CD1c-positive myeloid dendritic cell (primary cell): ENCODE measurements around the gene NAPEPLD.
"Not testable (repeated sequence)": the region's sequence is repeated elsewhere in the genome, so short reads cannot be mapped to it uniquely, and the experiment has no call there.

Experiments
- DNase-seq: peaks from one replicate; pipeline ENCODE4 v3.0.0-alpha.2; 2016; ENCODE audit errors: extremely low spot score

NAPEPLD gene

DNA sequence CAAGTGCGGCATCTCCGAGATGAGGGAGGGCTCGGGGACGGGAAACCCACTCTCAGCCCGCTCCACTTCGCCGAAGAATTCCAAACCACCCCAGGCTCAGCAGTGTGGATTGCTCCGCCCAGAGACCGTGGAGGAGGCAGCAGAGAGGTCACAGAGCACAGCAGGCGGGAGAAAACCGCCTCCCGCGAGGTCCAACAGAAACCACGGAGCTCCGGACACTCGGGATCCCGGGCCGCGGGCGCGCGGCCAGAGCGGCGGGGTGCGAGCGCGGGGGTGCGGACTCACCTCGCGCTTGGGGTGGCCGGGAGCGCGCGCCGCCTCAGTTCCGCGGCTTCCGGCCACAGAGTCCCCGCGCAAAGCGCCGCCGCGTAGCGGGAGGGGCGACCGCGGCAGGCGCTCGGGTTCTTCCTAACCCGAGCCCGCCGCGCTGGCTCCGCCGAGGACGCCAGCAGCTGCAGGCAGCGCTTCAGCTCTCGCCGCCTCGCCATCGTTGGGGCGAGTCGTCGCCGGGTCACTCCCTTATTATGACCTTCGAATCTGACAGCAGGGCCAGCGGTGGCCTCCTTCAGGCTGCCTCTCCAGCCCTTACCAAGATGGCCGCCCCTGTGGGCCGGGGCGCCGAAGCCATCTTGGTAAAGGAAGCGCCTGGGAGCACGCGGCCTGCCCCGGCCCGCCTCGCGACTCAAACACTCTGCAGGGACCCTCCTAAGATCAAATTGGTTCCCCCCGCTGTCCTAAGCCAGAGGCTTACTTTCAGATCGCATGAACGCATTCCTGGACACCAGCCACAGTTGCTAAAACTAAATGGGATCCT is at the start of gene NAPEPLD:
TSS of gene NAPEPLD (minus strand) at position 106 of the 814 bp plus-strand sequence. CDS start 20,323 bp downstream, outside the sequence.
- peak; percentile 87 for DNase-seq

DNA sequence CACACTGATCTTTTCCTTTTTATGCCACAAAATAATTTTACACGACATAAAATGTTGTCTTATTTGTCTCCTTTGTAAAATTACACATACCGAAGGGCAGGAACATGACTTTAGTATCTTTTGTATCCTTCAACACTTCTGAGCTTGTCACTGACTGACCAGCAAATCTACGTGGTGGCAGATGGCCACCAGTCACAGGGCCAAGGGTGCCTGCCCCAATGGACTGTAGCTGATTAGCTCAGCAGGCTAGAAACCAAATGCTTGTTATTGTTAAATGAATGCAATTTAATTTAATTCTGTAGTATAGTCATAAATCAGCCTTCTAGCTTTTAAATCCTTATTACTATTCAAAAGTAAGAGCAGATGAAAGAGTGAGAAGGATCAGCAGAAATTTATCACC is 49.2 kb upstream of the NAPEPLD start:
- not testable (repeated sequence) for DNase-seq

GRCh38 chr7:103195364-103195763 is 46.5 kb upstream of the NAPEPLD start:
- not testable (repeated sequence) for DNase-seq

GRCh38 chr7:103172415-103173146 is 23.7 kb upstream of the NAPEPLD start:
- DNase-seq = not testable (repeated sequence)

DNA sequence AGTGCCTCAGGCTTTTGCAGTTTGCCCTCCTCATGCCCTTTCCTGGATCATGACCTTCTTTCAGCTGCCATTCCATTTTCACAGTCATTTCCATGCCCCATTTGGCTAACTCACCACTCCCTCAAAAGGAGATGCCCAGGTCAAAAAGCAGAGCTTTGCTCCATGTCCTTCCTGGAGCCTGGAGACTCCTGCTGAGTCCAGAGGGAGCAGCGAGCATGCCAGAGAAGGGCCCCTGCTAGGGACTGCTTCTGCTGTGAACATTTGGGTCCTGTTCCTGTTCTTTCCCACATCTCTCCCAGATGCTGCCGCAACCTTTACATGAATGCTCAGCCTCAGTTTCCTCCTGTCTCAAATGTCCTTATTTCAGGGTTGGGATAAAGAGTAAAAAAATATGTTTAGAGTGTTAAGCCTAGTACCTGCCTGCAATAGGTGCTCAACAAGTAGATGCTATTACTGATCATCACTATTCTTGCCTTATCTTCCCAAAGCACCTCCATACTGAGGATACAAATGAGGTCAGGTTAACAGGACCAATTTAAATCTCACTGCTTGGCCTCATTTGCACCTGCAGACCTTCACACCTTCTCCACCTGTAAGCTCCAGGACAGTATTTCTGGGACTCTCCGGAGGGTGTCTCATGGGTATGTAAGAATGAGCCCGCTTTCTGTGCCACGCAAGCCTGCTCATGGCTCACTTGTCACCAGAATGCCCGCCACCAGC is 23.0 kb upstream of the NAPEPLD start:
- not testable (repeated sequence) for DNase-seq

GRCh38 chr7:103166921-103167544 is 18.1 kb upstream of the NAPEPLD start:
- not testable (repeated sequence) for DNase-seq

DNA sequence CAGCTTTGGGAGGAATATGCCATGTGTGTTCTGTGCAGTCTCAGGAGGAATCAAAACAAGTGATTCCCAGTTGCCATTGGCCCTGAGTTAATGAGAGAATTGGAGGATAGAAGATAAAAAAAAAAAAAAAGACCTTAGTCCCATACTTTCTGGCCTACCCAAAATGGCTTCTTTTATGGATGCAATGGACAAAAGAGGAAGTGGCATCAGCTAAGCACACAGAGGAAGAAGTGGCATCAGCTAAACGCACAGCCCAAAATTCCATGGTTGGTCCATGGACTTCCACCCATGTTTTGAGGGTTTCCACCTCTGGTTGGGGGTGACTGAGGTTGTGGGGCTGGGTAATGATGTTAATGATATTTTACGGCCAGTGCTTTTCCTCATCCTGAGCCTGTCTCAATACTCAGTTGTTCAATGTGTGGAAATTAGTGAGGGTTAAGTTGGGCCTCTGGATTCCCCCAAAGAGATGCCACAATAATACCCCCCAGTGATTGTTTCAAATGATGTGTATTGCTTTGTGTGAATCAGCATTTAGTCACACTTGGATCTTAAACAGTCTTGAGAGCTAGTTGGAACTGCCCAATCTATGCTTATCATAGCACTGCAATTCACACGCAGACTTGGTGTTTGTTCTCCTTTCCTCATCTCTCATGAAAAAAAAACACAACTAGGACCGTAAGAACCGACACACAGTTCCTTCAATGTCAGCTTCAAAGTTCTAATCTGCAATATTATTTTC is 14.4 kb upstream of the NAPEPLD start:
- not testable (repeated sequence) for DNase-seq

- DNase-seq = not testable (repeated sequence)
Measured at GRCh38 chr7:103162641-103163040, 13.7 kb upstream of the NAPEPLD start.

DNA sequence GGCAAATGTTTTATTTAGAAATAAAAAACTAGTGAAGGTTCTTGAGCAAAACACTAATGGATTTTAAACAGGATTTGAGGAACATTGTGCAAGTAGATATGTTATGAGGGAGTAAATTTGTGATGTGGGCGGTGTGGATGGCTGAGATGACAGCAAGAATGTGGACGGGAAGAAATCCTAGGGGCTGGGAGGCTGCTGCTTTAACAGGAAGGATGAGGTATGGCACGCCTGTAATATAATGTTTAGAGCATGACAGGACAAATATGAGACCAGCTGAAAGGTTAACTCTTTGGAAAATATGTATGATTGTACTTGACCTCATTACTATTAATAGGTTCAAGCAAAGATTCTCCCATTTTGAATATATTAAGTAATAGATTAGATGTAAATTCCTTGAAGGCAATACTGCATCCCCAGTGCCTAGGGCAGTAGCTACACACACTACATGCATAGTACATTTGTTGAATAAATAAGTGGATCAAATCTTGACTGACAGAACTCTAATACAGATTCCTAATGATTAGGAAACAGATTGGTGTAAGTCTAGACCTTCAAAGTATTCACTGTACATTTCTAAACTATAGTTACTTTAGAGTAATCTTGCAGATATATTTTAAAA is 13.2 kb upstream of the NAPEPLD start:
- DNase-seq = not testable (repeated sequence)

DNA sequence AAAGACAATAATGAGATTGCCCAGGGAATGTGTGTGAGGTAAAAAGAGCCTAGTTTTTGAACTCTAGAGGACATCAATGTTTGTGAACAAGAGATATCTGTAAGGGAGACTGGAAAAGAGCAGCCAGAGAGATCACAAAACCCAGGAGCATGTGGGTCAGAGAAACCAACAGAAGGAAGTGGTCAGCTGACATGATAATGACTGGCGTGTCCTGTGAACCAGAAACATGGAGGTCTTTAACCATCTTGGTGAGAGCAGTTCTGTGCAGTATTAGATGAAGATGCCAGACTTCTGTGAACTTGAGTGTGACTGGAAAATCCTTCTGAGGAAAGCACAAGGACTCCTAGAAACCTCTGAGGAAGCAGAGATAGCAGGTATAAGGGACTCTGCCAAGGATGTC is 10.2 kb upstream of the NAPEPLD start:
- not testable (repeated sequence) for DNase-seq

GRCh38 chr7:103155331-103156024 is 6.6 kb upstream of the NAPEPLD start:
- DNase-seq = not testable (repeated sequence)

- DNase-seq = no peak
Measured at GRCh38 chr7:103154042-103154441, 5.1 kb upstream of the NAPEPLD start.

- not testable (repeated sequence) for DNase-seq
Measured at GRCh38 chr7:103152744-103153617, 4.1 kb upstream of the NAPEPLD start.

DNA sequence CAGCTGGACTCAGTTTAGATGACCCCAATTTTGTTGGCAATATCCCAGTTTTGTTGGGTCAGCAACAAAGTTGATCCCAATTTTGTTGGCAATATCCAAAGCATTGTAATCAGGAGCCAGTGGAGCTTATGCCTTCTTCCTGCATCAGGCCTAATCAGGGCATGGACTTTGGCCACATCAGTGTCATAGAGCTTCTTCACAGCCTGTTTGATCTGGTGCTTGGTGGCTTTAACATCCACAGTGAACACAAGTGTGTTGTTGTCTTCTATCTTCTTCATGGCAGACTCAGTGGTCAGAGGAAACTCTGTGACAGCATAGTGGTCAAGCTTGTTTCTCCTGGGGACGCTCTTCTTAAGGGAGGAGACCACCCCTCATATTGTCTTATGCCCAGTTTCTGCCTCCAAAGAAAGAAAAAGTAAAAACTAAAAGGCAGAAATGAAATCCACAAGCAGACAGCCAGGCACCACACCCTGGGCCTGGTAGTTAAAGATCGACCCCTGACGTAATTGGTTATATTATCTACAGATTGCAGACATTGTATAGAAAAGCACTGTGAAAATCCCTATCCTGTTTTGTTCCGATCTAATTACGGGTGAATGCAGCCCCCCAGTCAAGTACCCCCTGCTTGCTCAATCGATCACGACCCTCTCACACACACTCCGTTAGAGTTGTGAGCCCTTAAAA is 3.2 kb upstream of the NAPEPLD start:
- DNase-seq = not testable (repeated sequence)

GRCh38 chr7:103150192-103150591 is 1.3 kb upstream of the NAPEPLD start:
- no peak for DNase-seq

- DNase-seq = no peak
Measured at GRCh38 chr7:103149808-103150180, 895 bp upstream of the NAPEPLD start.

- DNase-seq = no peak
Measured at GRCh38 chr7:103148131-103148993, 537 bp downstream of the NAPEPLD start.
